GM12891 (cell line): ENCODE data around the gene LTA4H.

ENCODE experiments used
- POLR2A ChIP-seq: IDR thresholded peaks from 2 replicates; pipeline ENCODE4 v1.6.1; 2011; ENCODE audit warnings: low read depth, low read length, control low read depth
- POLR2AphosphoS5 ChIP-seq: IDR thresholded peaks from 2 replicates; pipeline ENCODE4 v1.6.1; 2011; ENCODE audit warnings: low read depth, low read length, control low read depth
- SPI1 ChIP-seq: IDR thresholded peaks from 2 replicates; pipeline ENCODE4 v1.6.1; 2011; ENCODE audit warnings: low read depth, low read length, control low read depth
- TAF1 ChIP-seq: IDR thresholded peaks from 2 replicates; pipeline ENCODE4 v1.6.1; 2011; ENCODE audit warnings: low read depth, low read length, control low read depth

GRCh38 chr12:96036765-96037455 lies 1.5 kb upstream of the LTA4H start:
- TF ChIP-seq POLR2A, result no peak
- TF ChIP-seq POLR2AphosphoS5, result no peak
- no peak for TF ChIP-seq SPI1
- TF ChIP-seq TAF1, result no peak
